ENCODE results near the gene SNAI3. TPM values are rescaled to one million over a fixed set of nuclear protein-coding genes. Genes with fewer than 3 reads are reported as not detected.

SNAI3 gene
- total and polyA plus RNA-seq, 2 of the 8 experiments (the other 6 are each of a cell fraction or from before 2014, with no cell fraction given): 8.5 to 13.3 TPM

GRCh38 chr16:88700322-88700635 is 14.0 kb upstream of the SNAI3 start (continued):
- no peak for TF ChIP-seq KDM5A (IDR thresholded peaks at IDR 0.05; ENCODE audit: low read length)
- no peak for TF ChIP-seq MAFK (IDR thresholded peaks at IDR 0.05; ENCODE audit: low read depth, low read length)
- TF ChIP-seq CTCF (IDR thresholded peaks at IDR 0.05; ENCODE audit: control extremely low read depth in 1 of 3, insufficient read depth in 1 of 3, low read depth in 1 of 3, low read length in 3 of 3): no peak

Measured in H1 (cell line).